Neuronal stem cell (in vitro differentiated cells): ENCODE measurements around the gene JAKMIP2.
"Not testable (repeated sequence)": the region's sequence is repeated elsewhere in the genome, so short reads cannot be mapped to it uniquely, and the experiment has no call there.

ENCODE experiments used
- DNase-seq: peaks from one replicate; pipeline ENCODE4 v3.0.0-alpha.2; 2013; ENCODE audit warnings: low spot score
- H2AFZ ChIP-seq: one replicate; pipeline ENCODE4 v1.6.1; 2013; ENCODE audit warnings: mild to moderate bottlenecking, low read length, inconsistent platforms
- H2AK5ac ChIP-seq: 2 replicates; pipeline ENCODE4 v1.6.1; 2013; ENCODE audit warnings: low read depth, mild to moderate bottlenecking, inconsistent platforms, low read length, moderate library complexity, mixed read lengths
- H2BK120ac ChIP-seq: 2 replicates; pipeline ENCODE4 v1.6.1; 2013; ENCODE audit warnings: low read depth, mild to moderate bottlenecking, inconsistent platforms, low read length, moderate library complexity, mixed read lengths
- H2BK12ac ChIP-seq: one replicate; pipeline ENCODE4 v1.6.1; 2013; ENCODE audit warnings: low read length, inconsistent platforms
- H2BK15ac ChIP-seq: 2 replicates; pipeline ENCODE4 v1.6.1; 2013; ENCODE audit warnings: mild to moderate bottlenecking, low read length, inconsistent platforms, mixed read lengths
- H2BK5ac ChIP-seq: one replicate; pipeline ENCODE4 v1.6.1; 2013; ENCODE audit warnings: inconsistent platforms, mild to moderate bottlenecking, low read length, moderate library complexity
- H3K14ac ChIP-seq: one replicate; pipeline ENCODE4 v1.6.1; 2013; ENCODE audit warnings: low read length, inconsistent platforms
- H3K18ac ChIP-seq: 2 replicates; pipeline ENCODE4 v1.6.1; 2013; ENCODE audit warnings: low read length, inconsistent platforms
- H3K23ac ChIP-seq: 2 replicates; pipeline ENCODE4 v1.6.1; 2013; ENCODE audit warnings: low read depth, mild to moderate bottlenecking, mixed read lengths, low read length, inconsistent platforms; ENCODE audit not compliant: poor library complexity
- H3K27ac ChIP-seq: replicated peaks from 3 replicates; pipeline ENCODE4 v1.5.1; 2013; ENCODE audit warnings: low read length, inconsistent platforms
- H3K27me3 ChIP-seq, 3 experiments: 2 replicates each; pipeline ENCODE4 v1.6.1; 2013; ENCODE audit warnings: low read length in 3 of 3, mild to moderate bottlenecking in 2 of 3, inconsistent platforms in 1 of 3, low read depth in 1 of 3, mixed read lengths in 1 of 3, moderate library complexity in 1 of 3; ENCODE audit not compliant: control insufficient read depth in 3 of 3, insufficient read depth in 3 of 3
- H3K36me3 ChIP-seq, 2 donors: replicated peaks in 1 of 2; 2 replicates each; pipeline ENCODE4 v1.6.1; 2013; ENCODE audit warnings: low read length in 2 of 2; ENCODE audit not compliant: control insufficient read depth in 2 of 2, insufficient read depth in 2 of 2
- H3K4ac ChIP-seq: 2 replicates; pipeline ENCODE4 v1.6.1; 2013; ENCODE audit warnings: inconsistent platforms, mild to moderate bottlenecking, low read length, moderate library complexity
- H3K4me1 ChIP-seq, 2 donors: 1 replicate in 1 of 2; 2 replicates in 1 of 2; pipeline ENCODE4 v1.6.1; 2013; ENCODE audit warnings: low read length in 2 of 2, low read depth in 1 of 2; ENCODE audit not compliant: control insufficient read depth in 2 of 2, insufficient read depth in 1 of 2
- H3K4me2 ChIP-seq: one replicate; pipeline ENCODE4 v1.6.1; 2013; ENCODE audit warnings: mild to moderate bottlenecking, low read length, inconsistent platforms; ENCODE audit not compliant: insufficient read depth, poor library complexity, severe bottlenecking
- H3K4me3 ChIP-seq, 2 donors: 2 replicates each; pipeline ENCODE4 v1.5.1; 2013; ENCODE audit warnings: low read length in 2 of 2, mild to moderate bottlenecking in 2 of 2, inconsistent platforms in 1 of 2, moderate library complexity in 1 of 2
- H3K79me1 ChIP-seq: one replicate; pipeline ENCODE4 v1.6.1; 2013; ENCODE audit warnings: low read depth, mild to moderate bottlenecking, inconsistent platforms, low read length, moderate library complexity
- H3K9ac ChIP-seq: one replicate; pipeline ENCODE4 v1.6.1; 2013; ENCODE audit warnings: mild to moderate bottlenecking, low read depth, low read length, inconsistent platforms; ENCODE audit not compliant: poor library complexity
- H3K9me3 ChIP-seq, 2 donors: replicated peaks in 1 of 2; 2 replicates each; pipeline versions ENCODE3 to v1.6.1; 2013; ENCODE audit warnings: low read length in 2 of 2, mild to moderate bottlenecking in 2 of 2, inconsistent platforms in 1 of 2, low read depth in 1 of 2, mixed read lengths in 1 of 2, moderate library complexity in 1 of 2; ENCODE audit not compliant: control insufficient read depth in 2 of 2, insufficient read depth in 1 of 2
- H4K8ac ChIP-seq: one replicate; pipeline ENCODE4 v1.6.1; 2013; ENCODE audit warnings: low read depth, mild to moderate bottlenecking, inconsistent platforms, low read length, moderate library complexity
- H4K91ac ChIP-seq: one replicate; pipeline ENCODE4 v1.6.1; 2013; ENCODE audit warnings: low read length, low read depth, mild to moderate bottlenecking, inconsistent platforms; ENCODE audit not compliant: poor library complexity
- WGBS, 2 donors: extraction: QIAGEN DNeasy Blood & Tissue Kit; methylation state at CpG; one replicate each; pipeline ENCODE4 v1.1.7; 2013; ENCODE audit warnings: missing lambda C conversion rate in 2 of 2, mixed read lengths in 1 of 2; ENCODE audit not compliant: insufficient read length in 2 of 2, insufficient replicate concordance in 1 of 2; ENCODE audit errors: extremely low coverage in 2 of 2; 5-methylcytosine and 5-hydroxymethylcytosine counted together

JAKMIP2 gene

DNA sequence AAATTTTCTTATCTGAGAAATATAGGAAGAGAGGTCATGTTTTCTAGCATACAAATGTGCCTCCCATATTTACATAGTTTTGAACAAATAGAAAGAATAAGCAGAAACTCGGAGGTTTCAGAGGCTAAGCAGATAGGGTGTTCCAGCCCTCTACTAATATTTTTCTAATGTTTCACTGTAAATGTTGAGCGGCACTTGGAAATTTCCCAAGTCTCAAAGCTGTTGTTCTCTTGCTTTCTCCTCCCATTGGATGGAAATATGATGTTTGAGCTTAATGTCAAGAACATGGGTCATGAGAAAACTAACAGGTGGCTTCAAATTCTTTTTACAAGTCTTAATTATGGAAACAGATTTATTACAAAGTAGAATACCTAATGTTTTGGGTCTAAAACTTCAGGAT, 43.8 kb upstream of the JAKMIP2 start:
- Histone ChIP-seq H3K4ac (no peak overlapping the region), H4K91ac (no peak overlapping the region), H3K4me3 (no peak overlapping the region), H2BK15ac (no peak overlapping the region), H3K79me1 (no peaks in the 10 kb centered on the region), H3K4me1 (no peaks in the 10 kb centered on the region), H3K27ac (no peak overlapping the region), H3K9me3 (no peaks in the 10 kb centered on the region), H3K18ac (no peak overlapping the region), H2BK12ac (no peak overlapping the region), H2BK5ac (no peak overlapping the region), H3K4me2 (no peak overlapping the region), H3K23ac (no peak overlapping the region), H2AK5ac (no peak overlapping the region), H3K9ac (no peak overlapping the region), H3K36me3 (no peaks in the 10 kb centered on the region), H4K8ac (no peak overlapping the region), H3K14ac (no peak overlapping the region), H2AFZ (no peak overlapping the region), H2BK120ac (no peak overlapping the region), H3K27me3 (peaks cover 0 to 6% (median 0%) of the 10 kb centered on the region in 3 experiments)
- WGBS, 2 donors: no CpG with 5 or more reads among the region's 2 CpGs
- DNase-seq: no peak

DNA sequence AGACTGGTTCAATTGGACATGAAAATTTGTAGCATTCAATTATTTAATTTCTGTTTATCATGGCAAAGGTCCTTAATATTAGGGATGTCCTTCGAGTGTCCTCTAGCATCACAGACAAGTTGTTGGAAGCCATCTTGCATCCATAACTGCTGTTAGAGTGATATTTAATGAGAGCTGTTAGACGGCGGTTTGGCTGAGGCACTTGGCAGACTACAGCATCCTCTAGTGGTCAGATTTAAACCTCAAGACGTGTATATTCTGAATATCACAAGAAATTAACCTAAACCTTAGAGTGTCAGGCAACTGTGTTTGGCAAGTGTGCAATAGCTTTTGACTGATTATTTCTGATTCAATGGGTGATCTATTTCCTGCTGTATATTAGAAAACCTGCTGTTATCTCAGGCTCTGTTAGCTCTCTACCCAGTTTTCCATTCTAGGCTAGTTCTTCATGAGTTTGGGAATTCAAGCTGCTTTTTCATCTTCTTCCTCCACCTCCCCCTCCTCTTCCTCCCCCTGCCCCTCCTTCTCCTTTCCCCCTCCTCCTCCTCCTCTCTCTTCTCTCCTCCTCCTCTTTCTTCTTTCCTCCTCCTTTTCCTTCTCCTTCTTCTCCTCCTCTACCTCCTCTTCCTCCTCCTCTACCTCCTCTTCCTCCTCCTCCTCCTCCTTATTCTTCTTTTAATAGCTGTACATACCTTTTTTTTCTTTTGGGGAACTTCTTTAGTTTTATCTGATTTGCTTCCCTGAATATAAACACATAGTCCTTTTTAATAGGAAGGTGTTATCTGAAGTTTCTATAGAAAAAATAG, 40.4 kb upstream of the JAKMIP2 start:
- Histone ChIP-seq H3K23ac (no peak overlapping the region), H3K27me3 (no peaks in the 10 kb centered on the region), H3K4me2 (no peak overlapping the region), H3K4me1 (peaks cover 0 to 1% of the 10 kb centered on the region in 2 donors), H2AFZ (peak overlapping the region; percentile 73), H3K14ac (no peak overlapping the region), H2BK120ac (no peak overlapping the region), H4K8ac (no peak overlapping the region), H3K79me1 (no peaks in the 10 kb centered on the region), H3K9ac (no peak overlapping the region), H2BK5ac (no peak overlapping the region), H3K4me3 (no peak overlapping the region), H3K9me3 (no peaks in the 10 kb centered on the region), H2AK5ac (no peak overlapping the region), H4K91ac (no peak overlapping the region), H2BK12ac (no peak overlapping the region), H3K18ac (no peak overlapping the region), H2BK15ac (no peak overlapping the region), H3K27ac (no peak overlapping the region), H3K36me3 (no peaks in the 10 kb centered on the region), H3K4ac (no peak overlapping the region)
- DNase-seq: peak; percentile 41
- WGBS, 2 donors: no CpG with 5 or more reads among the region's 4 CpGs

DNA sequence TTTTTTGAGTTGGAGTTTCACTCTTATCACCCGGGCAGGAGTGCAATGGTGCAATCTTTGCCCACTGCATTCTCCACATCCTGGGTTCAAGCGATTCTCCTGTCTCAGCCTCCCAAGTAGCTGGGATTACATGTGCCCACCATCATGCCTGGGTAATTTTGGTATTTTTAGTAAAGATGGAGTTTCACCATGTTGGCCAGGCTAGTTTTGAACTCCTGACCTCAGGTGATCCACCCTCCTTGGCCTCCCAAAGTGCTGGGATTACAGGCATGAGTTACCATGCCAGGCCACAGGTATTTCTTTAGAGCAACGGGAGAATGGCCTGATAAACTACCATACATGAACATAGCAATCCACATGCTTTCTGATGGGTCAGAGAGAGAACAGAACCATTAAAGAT, 39.7 kb upstream of the JAKMIP2 start:
- H3K4me2 ChIP-seq, H2BK5ac ChIP-seq, H3K9ac ChIP-seq, DNase-seq, H3K14ac ChIP-seq, H3K79me1 ChIP-seq, H2BK12ac ChIP-seq, H3K36me3 ChIP-seq, H3K4me3 ChIP-seq, H2BK15ac ChIP-seq, H2AK5ac ChIP-seq, H3K27ac ChIP-seq, H4K91ac ChIP-seq, H3K4ac ChIP-seq, H3K4me1 ChIP-seq, H3K18ac ChIP-seq, H4K8ac ChIP-seq, H3K23ac ChIP-seq, H3K27me3 ChIP-seq, H3K9me3 ChIP-seq, H2BK120ac ChIP-seq: not testable (repeated sequence)
- WGBS, 2 donors: no CpG with 5 or more reads among the region's 3 CpGs
- H2AFZ ChIP-seq: peak overlapping the region; percentile 73

DNA sequence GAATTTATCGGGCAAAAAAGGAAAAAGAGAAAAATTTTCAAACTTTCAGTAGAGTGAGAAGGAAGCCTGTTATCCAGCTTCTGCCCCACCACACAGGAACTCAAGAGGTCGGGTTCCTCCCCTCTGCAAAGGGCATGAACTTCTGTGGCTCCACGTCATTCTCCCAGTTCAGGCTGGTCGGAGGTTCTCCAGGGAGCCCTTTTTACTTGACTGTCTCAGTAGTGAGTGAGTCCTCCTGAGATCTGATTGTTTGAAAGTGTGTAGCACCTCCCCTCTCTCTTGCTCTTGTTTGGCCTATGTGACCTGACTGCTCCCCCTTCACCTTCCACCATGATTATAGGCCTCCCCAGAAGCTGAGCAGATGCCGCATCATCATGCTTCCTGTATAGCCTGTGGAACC, 39.2 kb upstream of the JAKMIP2 start:
- peaks cover 0 to 1% of the 10 kb centered on the region in 2 donors for H3K4me1 ChIP-seq
- H3K18ac ChIP-seq: no peak overlapping the region
- H3K4me2 ChIP-seq: no peak overlapping the region
- H2BK15ac ChIP-seq: no peak overlapping the region
- no peak overlapping the region for H3K27ac ChIP-seq
- no peaks in the 10 kb centered on the region for H3K27me3 ChIP-seq
- no peak overlapping the region for H2BK12ac ChIP-seq
- no peak for DNase-seq
- H3K36me3 ChIP-seq: no peaks in the 10 kb centered on the region
- no peak overlapping the region for H2AK5ac ChIP-seq
- no CpG with 5 or more reads among the region's 5 CpGs for WGBS, 2 donors
- no peak overlapping the region for H3K14ac ChIP-seq
- no peaks in the 10 kb centered on the region for H3K9me3 ChIP-seq
- peak overlapping the region; percentile 52 for H2AFZ ChIP-seq
- no peak overlapping the region for H4K8ac ChIP-seq
- no peak overlapping the region for H2BK120ac ChIP-seq
- no peak overlapping the region for H3K23ac ChIP-seq
- H3K9ac ChIP-seq: no peak overlapping the region
- H3K4me3 ChIP-seq: no peak overlapping the region
- H2BK5ac ChIP-seq: no peak overlapping the region
- no peaks in the 10 kb centered on the region for H3K79me1 ChIP-seq
- H4K91ac ChIP-seq: no peak overlapping the region
- no peak overlapping the region for H3K4ac ChIP-seq
